Keratinocyte (primary cell): ENCODE measurements around the gene CDH12.

Experiments used
- CTCF ChIP-seq, 3 experiments: IDR thresholded peaks in 1 of 3; conservative IDR thresholded peaks in 1 of 3; optimal IDR thresholded peaks in 1 of 3; 2 replicates in 2 of 3; 3 replicates in 1 of 3; pipeline versions ENCODE3 to v1.5.1; 2011; ENCODE audit warnings: low read length in 3 of 3, mild to moderate bottlenecking in 3 of 3, moderate library complexity in 2 of 3, control low read depth in 1 of 3, inconsistent platforms in 1 of 3; ENCODE audit not compliant: insufficient read depth in 2 of 3; ENCODE audit errors: extremely low read depth in 1 of 3
- EZH2 ChIP-seq: IDR thresholded peaks from one replicate; pipeline ENCODE4 v1.6.1; 2012; ENCODE audit warnings: inconsistent platforms, mild to moderate bottlenecking, low read length, moderate library complexity

DNA sequence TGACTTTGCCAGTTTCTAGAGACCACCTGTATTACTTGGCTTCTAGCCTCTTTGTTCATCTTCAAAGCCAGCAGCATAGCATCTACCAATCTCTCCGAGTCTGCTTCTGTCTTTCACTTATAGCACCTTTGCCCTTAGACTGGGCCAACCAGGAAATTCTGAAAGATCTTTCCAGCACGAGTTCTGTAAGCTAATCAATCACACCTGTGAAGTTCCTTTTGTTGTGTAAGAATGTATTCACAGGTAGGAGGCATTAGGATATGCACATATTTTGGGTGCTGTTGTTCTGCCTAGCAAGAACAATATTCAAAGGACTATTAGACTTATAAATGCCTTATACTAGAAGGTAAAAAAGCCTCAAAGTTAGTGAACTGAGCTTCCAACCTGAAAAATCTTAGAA, 232.1 kb downstream of the CDH12 start:
- TF ChIP-seq CTCF (optimal IDR thresholded peaks at IDR 0.05 in 1 of 3, IDR thresholded peaks at IDR 0.05 in 1 of 3, conservative IDR thresholded peaks at IDR 0.05 in 1 of 3; ENCODE audit: extremely low read depth in 1 of 3, insufficient read depth in 2 of 3, low read length in 3 of 3) (no peak), EZH2 (no peak)
